ENCODE measurements around the gene KRT72. TPM values are rescaled to one million over a fixed set of nuclear protein-coding genes. Genes with fewer than 3 reads are reported as not detected.

The KRT72 gene
- total and polyA plus RNA-seq, 2 experiments from 2014 or later: not detected

- TF ChIP-seq ZNF462 (CRISPR knock-in tag; IDR thresholded peaks at IDR 0.05) (no peak), JUNB (IDR thresholded peaks at IDR 0.05; ENCODE audit: unreplicated experiment) (no peak), ETS1 (IDR thresholded peaks at IDR 0.05) (no peak), ZNF114 (CRISPR knock-in tag; IDR thresholded peaks at IDR 0.05) (no peak), POLR2AphosphoS5 (IDR thresholded peaks at IDR 0.05; ENCODE audit: low read depth) (no peak), CTCF (conservative IDR thresholded peaks at IDR 0.05; ENCODE audit: low read depth in 2 of 2) (no peak), REST (IDR thresholded peaks at IDR 0.05; ENCODE audit: unreplicated experiment) (no peak), EZH2 (IDR thresholded peaks at IDR 0.05; ENCODE audit: low read depth, unreplicated experiment) (no peak), CREB1 (CRISPR knock-in tag; IDR thresholded peaks at IDR 0.05; ENCODE audit: low read depth) (no peak), EZH2phosphoT487 (IDR thresholded peaks at IDR 0.05; ENCODE audit: unreplicated experiment) (no peak), NANOG (IDR thresholded peaks at IDR 0.05; ENCODE audit: borderline replicate concordance) (no peak), ZNF331 (CRISPR knock-in tag; IDR thresholded peaks at IDR 0.05; ENCODE audit: low read depth) (no peak), STAT1 (IDR thresholded peaks at IDR 0.05; ENCODE audit: unreplicated experiment) (no peak)
- Histone ChIP-seq H3K4me1 (ENCODE audit: insufficient read depth) (no peaks in the 10 kb centered on the region), H3K27me3 (ENCODE audit: insufficient read depth) (no peaks in the 10 kb centered on the region), H3K36me3 (ENCODE audit: insufficient read depth) (no peaks in the 10 kb centered on the region), H2AFZ (peak overlapping the region; percentile 63; the same call in 1 of the 2 replicates), H3K9me2 (ENCODE audit: insufficient read depth) (no peaks in the 10 kb centered on the region), H3K27ac (ENCODE audit: low read depth) (no peak overlapping the region), H3K4me3 (no peak overlapping the region), H3F3A (replicated peaks; ENCODE audit: low read depth) (no peaks in the 10 kb centered on the region), H3K4me2 (no peak overlapping the region), H4K20me1 (replicated peaks; ENCODE audit: insufficient read depth) (no peaks in the 10 kb centered on the region), H3K79me2 (replicated peaks; ENCODE audit: insufficient read depth) (no peaks in the 10 kb centered on the region)
- ATAC-seq: peak; percentile 79
- H3K36me3 Mint-ChIP-seq (ENCODE audit: low read depth): no peaks in the 10 kb centered on the region
- no peak overlapping the region for H3K4me3 Mint-ChIP-seq
- H3K9me3 Mint-ChIP-seq: no peaks in the 10 kb centered on the region
- DNase-seq (ENCODE audit: low spot score): peak; percentile 18
- no peaks in the 10 kb centered on the region for H3K4me1 Mint-ChIP-seq
- peaks cover 12% of the 10 kb centered on the region for H3K27me3 Mint-ChIP-seq (ENCODE audit: insufficient read depth, low read depth, poor library complexity)
- no peak overlapping the region; the same call in 1 of the 2 replicates for H3K27ac Mint-ChIP-seq
Measured at GRCh38 chr12:52543985-52544883, 57.0 kb downstream of the KRT72 start.

All from GM23338 (cell line).